Testis (tissue), 3 donors: ENCODE results near the gene BCO2. TPM values are rescaled to one million over a fixed set of nuclear protein-coding genes. Genes with fewer than 3 reads are reported as not detected.

Experiments
- DNase-seq: peaks from one replicate; pipeline ENCODE4 v3.0.0-alpha.2; 2019
- H3K27ac ChIP-seq, 2 donors: fragments of 200-600 bp; sonication (generic); one replicate each; pipeline ENCODE4 v1.5.1; 2019
- H3K27me3 ChIP-seq: fragments of 200-600 bp; sonication (generic); one replicate; pipeline ENCODE4 v1.5.1; 2019
- H3K36me3 ChIP-seq: fragments of 200-600 bp; sonication (generic); one replicate; pipeline ENCODE4 v1.5.1; 2017; ENCODE audit warnings: low read depth; ENCODE audit errors: missing control alignments
- H3K4me1 ChIP-seq: fragments of 200-600 bp; sonication (generic); one replicate; pipeline ENCODE4 v1.5.1; 2019
- H3K4me3 ChIP-seq, 2 donors: fragments of 200-600 bp; sonication (generic); one replicate each; pipeline ENCODE4 v1.5.1; 2017 to 2019
- H3K9me3 ChIP-seq: fragments of 200-600 bp; sonication (generic); one replicate; pipeline ENCODE4 v1.5.1; 2017
- CTCF ChIP-seq, 3 experiments: fragments of 450-650 bp in 2 of 3; fragments of 200-600 bp in 1 of 3; sonication (generic) in 1 of 3; IDR thresholded peaks; one replicate each; pipeline ENCODE4 v1.5.1; 2016 to 2019; ENCODE audit warnings: antibody characterized with exemption in 3 of 3, mild to moderate bottlenecking in 2 of 3, moderate library complexity in 1 of 3
- POLR2A ChIP-seq: fragments of 450-650 bp; IDR thresholded peaks from one replicate; pipeline ENCODE4 v1.6.1; 2017; ENCODE audit warnings: antibody characterized with exemption, mild to moderate bottlenecking, moderate library complexity
- WGBS, 2 donors: methylation state at CpG; one replicate each; pipeline ENCODE4 v1.1.5; 2018; 5-methylcytosine and 5-hydroxymethylcytosine counted together
- intact Hi-C: fragments of 100-400 bp; cut with DNase I; formaldehyde crosslinking; loops from one replicate; pipeline ENCODE4 v1.15.1; 2023; ENCODE audit warnings: low total_unique reads
- polyA plus RNA-seq: library from polyadenylated mRNA; stranded (reverse); fragments of 350-450 nt; fragmentation: Illumina TruSeq; extraction: RNeasy Lipid Tissue Mini Kit (QIAGEN cat#74804); gene quantifications from one replicate; pipeline ENCODE4 v1.2.3, GENCODE V29; 2014; ENCODE audit warnings: low read depth, low replicate concordance; ENCODE audit not compliant: insufficient read depth
- total RNA-seq, 2 donors: library from RNA; depleted of rRNA; stranded (reverse); fragments of >200 nt; gene quantifications; one replicate each; pipeline ENCODE4 v1.2.3, GENCODE V29; 2016

Gene BCO2
- total and polyA plus RNA-seq, 3 donors from 2014 or later, result 10.2 to 11.0 (median 10.4) TPM

GRCh38 chr11:112248201-112248600 lies 72.9 kb downstream of the BCO2 start:
- no peak for DNase-seq
- H3K27me3 ChIP-seq, result no peaks in the 10 kb centered on the region
- no peak overlapping the region for H3K27ac ChIP-seq
- TF ChIP-seq POLR2A (no peak), CTCF (IDR thresholded peaks at IDR 0.05) (no peak)
- peaks cover 4% of the 10 kb centered on the region for H3K4me1 ChIP-seq
- WGBS, 2 donors, result 84 to 93% methylated on average over 2 of the region's 2 CpGs
- no peaks in the 10 kb centered on the region for H3K36me3 ChIP-seq
- intact Hi-C loops, result no loop called here
- H3K9me3 ChIP-seq, result no peaks in the 10 kb centered on the region
- no peak overlapping the region for H3K4me3 ChIP-seq

- H3K4me3 ChIP-seq, result no peak overlapping the region
- TF ChIP-seq CTCF (IDR thresholded peaks at IDR 0.05) (no peak), POLR2A (no peak)
- peaks cover 4% of the 10 kb centered on the region for H3K4me1 ChIP-seq
- H3K9me3 ChIP-seq, result no peaks in the 10 kb centered on the region
- intact Hi-C loops, result no loop called here
- no peak for DNase-seq
- no peak overlapping the region for H3K27ac ChIP-seq
- H3K27me3 ChIP-seq, result no peaks in the 10 kb centered on the region
- H3K36me3 ChIP-seq, result no peaks in the 10 kb centered on the region
- 69 to 77% methylated on average over 8 of the region's 8 CpGs for WGBS, 2 donors
Observed at GRCh38 chr11:112249871-112250610, 74.7 kb downstream of the BCO2 start.

GRCh38 chr11:112253605-112254242 lies 78.4 kb downstream of the BCO2 start:
- intact Hi-C loops, result no loop called here
- no peaks in the 10 kb centered on the region for H3K36me3 ChIP-seq
- no peak for DNase-seq
- no peaks in the 10 kb centered on the region for H3K9me3 ChIP-seq
- TF ChIP-seq POLR2A, result no peak
- TF ChIP-seq CTCF (IDR thresholded peaks at IDR 0.05), result no peak
- no peaks in the 10 kb centered on the region for H3K27me3 ChIP-seq
- no peak overlapping the region for H3K4me3 ChIP-seq
- WGBS, 2 donors, result 94 to 100% methylated on average over 3 of the region's 3 CpGs
- peaks cover 3% of the 10 kb centered on the region for H3K4me1 ChIP-seq
- H3K27ac ChIP-seq, result no peak overlapping the region

GRCh38 chr11:112255067-112255720 lies 79.9 kb downstream of the BCO2 start:
- Histone ChIP-seq H3K4me1 (no peaks in the 10 kb centered on the region), H3K9me3 (no peaks in the 10 kb centered on the region), H3K27me3 (no peaks in the 10 kb centered on the region), H3K27ac (no peak overlapping the region), H3K36me3 (no peaks in the 10 kb centered on the region), H3K4me3 (no peak overlapping the region)
- WGBS, 2 donors, result 39 to 46% methylated on average over 15 of the region's 15 CpGs
- intact Hi-C loops, result no loop called here
- DNase-seq, result peak; percentile 43
- TF ChIP-seq CTCF (IDR thresholded peaks at IDR 0.05) (no peak), POLR2A (no peak)
